CD4-positive, alpha-beta T cell treated with Interleukin-10 for 1 hour (primary cell): ENCODE results near the gene ORC2.
"Not testable (repeated sequence)": the region's sequence is repeated elsewhere in the genome, so short reads cannot be mapped to it uniquely, and the experiment has no call there.

ENCODE experiments used
- DNase-seq: peaks from one replicate; pipeline ENCODE4 v3.0.0-alpha.2; 2020

ORC2 gene

DNA sequence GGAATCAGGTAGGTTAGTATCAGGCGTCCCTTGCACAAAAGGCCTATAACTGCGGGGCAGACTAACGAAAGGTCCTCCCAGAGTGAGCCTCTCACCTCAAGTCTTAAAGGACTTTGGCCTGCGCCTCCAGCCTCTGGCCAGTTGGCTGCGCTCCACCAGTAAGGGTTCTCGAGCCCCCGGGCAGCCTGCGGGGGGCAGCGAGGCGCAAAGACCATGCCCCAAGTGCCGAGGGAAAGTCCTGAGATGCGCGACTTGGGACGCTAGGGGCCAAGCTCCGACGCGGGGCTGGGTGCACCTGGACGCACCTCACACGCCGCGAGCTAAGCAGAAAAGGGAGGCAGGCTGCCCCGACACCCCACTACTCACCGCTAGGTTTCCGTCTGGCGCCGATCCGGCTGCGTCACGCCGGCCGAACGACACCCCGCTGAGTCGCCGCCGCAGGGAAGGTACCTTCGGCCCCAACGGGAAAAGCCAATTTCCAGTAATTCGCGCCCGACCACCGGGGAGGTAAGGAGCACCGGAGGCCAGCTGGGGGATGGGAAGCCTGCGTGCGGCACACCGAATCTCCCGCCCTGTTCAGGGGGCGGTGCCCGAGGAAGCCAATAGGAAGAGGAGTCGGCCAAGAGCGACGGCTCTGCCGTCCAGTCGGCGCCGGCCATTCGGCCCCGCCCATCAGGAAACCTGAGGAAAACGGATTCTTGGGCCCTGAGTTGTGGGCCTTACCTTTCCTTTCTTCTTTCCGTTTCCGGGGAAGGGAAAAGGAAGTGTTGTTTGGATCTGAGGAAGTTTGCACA, at the start of gene ORC2:
ORC2 (minus strand) TSS at position 537 of the 794 bp plus-strand sequence. CDS start 5,537 bp downstream, outside the sequence.
- peak; percentile 95 for DNase-seq

DNA sequence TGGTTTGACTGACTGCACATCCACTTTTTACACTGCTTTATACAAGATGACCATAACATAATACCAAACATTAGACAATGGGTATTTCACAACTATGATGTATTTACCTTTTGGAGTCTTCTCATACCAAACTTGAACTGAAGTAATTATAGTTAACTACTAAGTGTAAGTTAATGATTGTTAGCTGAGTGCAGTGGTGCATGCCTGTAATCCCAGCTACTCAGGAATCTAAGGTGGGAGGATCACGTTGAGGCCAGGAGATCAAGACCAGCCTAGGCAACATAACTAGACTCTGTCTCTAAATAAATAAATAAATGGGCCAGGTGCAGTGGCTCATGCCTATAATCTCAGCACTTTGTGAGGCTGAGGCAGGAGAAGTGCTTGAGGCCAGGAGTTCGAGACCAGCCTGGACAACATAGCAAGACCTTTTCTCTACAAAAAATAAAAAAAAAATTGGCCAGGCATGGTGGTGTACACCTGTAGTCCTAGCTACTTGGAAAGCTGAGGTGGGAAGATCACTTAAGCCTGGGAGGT, 44.9 kb upstream of the ORC2 start:
- no peak for DNase-seq

DNA sequence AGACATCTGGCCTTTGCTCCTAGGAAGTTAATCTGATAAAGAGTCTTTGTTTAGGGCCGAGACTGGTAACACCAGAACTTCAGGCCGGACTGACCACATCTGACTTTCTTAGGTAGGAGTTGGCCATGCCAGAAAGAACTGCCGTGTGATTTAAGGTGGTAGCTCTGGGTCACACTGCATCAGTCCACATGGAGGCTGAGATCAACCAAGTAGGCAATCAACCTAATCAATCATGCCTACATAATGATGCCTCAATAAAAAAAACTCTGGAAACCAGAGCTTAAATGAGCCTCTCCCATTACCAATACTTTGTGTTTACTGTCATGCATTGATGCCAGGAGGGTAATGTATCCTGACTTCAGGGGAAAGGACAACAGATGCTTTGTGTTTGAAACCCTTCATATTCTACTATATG, 44.1 kb upstream of the ORC2 start:
- no peak for DNase-seq

DNA sequence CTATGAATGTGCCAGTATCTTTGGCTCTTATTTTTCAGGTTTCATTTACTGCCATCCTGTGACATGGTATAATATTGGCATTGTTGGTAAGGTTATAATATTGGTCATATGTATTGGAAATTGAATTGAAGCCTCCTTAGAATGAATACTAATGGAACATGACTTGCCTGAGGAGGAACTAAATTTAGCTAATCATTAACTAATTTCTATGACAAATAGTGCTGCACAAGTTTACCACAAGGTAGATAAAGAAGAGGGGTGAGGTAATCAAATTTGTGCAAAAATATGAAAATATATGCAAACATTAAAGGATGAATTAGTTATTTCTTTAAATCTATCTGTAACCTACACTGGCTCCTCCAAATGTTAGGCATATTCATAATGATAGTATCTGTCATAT, 43.2 kb upstream of the ORC2 start:
- no peak for DNase-seq

DNA sequence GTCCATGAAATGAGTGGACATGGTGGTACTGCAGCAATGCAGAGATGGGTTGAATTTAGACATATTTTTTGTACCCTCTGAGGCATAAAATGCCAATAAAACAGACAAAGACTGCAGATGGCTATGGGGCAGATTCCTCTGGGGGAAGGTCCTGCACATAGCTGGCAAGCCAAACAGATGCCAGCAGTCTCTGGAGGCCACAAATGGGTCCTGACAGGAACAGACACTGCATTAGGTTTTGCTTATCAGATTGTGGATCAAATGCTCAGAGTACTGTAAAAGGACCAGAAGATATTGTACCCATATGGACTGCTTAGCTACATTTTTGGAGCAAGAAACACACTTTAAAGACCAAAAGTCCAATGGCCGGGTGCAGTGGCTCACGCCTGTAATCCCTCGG, 40.9 kb upstream of the ORC2 start:
- DNase-seq, result no peak

DNA sequence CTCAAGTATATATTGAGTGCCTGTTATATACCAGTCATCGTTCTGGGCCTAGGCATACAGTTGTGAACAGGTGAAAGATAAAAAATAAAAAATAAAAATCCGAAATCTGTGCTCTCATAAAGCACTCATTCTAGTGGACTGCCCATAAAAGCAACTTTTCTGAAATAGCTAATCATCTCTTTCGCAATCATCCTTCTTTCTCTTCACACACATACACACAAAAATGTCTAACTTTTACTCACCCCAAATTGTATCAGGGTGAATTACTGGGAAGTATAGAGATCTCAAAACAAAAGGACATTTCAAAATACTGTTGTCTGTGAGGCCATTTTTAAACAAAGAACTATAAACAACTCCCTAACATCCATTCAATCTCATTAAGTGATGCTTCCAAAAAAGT, 29.6 kb upstream of the ORC2 start:
- DNase-seq, result no peak

DNA sequence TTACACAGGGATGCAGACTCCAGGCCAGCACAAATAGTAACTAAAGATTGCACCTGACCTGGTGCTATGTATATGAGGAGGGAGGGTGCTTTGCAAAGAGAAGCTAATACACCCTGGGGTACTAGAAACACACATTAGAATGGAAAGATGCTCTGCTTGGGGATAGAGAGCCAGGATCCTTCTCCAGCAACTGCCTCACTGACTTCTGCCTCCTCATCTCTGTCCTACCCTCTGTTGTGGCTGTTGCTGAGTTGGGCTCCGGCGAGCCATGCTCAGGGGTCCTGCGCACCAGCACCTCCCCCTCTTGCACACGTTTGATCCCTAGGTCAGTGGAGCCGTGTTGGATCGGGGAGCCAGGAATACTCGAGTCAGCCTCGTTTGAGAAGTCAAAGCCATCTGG, 23.7 kb upstream of the ORC2 start:
- DNase-seq, result no peak

DNA sequence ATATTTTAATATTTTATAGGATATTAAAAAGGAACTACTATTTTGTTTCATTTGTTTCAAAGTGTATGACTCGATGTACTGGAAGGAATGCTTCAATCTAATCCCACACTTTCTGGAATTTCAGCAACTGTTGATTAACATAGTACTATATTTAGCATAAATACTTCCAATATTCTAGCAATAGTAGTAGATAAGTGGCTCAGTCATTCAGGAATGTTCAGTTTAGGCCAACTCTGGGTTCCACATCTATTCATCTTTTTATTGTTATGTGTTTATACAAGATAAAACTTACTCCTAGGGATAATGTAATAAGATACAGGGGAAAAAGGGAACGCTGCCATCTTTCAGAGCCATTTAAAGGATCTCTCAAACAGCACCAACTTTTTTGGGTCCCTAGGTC, 22.3 kb upstream of the ORC2 start:
- DNase-seq, result no peak

DNA sequence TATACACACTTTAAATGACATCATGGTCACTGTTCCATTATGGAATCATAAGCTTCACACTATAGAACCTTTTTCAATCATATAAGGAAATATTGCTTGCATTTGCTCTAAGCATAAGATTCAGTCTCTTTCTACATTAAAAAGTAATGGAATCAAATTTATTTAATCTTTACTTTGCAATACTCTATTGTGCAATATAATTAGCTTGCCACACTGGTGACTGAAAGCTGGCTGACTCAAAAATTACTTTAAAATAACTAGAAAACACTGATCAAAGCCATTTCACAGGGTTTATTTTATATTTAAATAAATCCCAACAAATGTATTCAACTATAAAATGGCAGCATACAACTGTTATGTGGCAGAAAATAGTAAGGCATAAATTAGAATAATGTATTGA, 13.2 kb upstream of the ORC2 start:
- DNase-seq, result no peak

DNA sequence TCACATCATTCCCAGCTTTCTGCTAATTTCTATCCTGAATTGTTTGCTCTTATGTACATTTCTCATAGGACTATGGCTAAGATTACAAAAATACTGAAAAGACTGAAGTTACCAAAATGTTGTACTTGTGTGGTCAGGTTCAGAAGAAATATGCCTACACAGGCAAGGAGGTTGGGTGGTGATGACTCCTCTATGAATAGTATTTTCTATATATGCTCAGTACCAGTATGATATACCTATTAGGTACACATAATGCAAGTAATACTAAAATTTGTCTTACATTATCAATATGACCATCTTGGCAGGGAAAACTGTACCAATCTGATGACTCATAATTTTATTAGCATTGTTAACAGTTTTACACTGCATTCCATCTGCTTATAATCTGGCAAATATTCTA, 12.2 kb upstream of the ORC2 start:
- no peak for DNase-seq

DNA sequence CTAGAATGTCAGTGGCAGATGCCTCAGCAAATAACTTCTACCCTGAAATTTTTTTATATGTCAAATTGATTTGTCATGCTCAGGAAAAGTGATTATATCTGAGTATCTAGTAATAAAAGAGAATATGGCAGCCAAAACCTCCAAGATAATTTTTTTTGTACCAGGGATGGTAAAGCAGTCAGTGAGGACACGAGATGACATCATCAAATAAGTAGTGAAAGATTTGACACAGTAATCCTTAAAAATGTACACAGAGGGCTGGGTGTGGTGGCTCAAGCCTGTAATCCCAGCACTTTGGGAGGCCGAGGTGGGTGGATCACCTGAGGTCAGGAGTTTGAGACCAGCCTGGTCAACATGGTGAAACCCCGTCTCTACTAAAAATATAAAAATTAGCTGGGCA, 6.6 kb upstream of the ORC2 start:
- not testable (repeated sequence) for DNase-seq

DNA sequence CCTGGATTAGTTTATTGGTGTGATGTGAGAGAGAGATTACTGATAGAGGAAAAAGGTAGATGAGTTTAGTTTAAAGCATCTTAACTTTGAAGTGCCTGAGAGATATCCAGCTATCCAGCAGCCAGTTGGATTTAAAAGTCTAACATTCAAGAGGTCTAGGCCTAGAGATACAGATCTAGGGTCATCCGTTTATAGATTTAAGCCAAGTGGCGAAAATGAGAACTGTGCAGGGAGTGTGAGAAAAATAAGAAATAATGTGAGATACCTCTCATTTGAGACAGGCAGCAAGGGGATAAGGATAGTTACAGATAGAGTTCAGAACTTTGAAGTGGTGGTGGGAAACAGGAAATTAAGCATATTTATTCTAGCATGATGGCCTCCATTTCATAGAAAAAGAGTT, 5.3 kb upstream of the ORC2 start:
- DNase-seq, result no peak

DNA sequence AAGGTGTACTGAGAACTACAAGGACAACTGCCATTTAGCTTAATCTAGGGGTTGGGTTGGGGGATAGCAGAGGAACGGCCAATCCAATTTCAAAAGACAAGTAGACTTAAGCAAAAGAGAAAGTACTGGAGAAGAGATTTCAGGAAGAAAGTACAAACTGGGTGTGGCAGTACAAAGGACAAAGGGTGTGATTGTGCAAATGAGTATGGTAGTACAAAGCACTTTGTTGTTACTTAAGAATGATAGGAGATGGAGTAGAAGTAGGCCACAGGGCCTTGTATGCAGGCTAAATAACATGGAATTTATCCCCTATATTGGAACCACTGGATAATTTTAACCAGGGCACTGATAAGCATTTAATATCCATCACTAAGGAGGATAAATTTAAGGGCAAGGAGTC, 4.7 kb upstream of the ORC2 start:
- no peak for DNase-seq

DNA sequence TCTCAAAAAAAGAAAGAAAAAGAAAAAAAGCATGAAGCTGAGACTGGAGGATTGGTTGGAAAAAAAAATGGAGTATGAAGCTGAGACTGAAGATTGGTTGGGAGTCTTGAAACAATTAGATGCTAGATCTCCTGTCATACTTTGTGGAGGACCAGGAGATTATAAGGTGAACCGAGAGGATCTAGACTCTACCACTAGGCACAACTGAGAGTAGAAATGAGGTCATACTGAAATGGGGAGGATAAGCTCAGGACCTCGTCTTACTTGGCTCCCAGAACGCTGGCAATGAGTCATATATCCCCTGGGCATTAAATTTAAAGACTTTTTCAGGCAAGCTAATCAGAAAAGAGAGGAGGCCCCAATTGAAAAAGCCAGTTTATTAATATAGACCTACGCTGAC, 3.3 kb upstream of the ORC2 start:
- DNase-seq, result no peak

DNA sequence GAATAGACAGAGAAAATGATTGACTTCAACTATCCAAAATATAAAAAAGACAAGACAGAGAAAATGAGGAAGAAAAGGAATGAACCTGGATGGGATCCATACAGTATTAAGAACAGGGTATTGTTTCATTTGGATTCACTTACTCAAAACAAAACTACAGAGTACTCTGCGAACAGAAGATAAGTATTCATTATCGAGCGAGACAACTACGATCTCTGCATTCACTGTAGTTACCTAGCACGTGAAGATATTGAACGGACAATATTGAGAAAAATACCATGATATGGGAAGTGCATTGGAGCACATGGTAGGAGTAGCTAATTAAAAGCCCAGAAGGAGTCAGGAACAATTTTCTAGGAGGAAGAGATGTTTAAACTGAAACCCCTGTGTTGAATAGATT, 1.0 kb upstream of the ORC2 start:
- DNase-seq, result no peak

DNA sequence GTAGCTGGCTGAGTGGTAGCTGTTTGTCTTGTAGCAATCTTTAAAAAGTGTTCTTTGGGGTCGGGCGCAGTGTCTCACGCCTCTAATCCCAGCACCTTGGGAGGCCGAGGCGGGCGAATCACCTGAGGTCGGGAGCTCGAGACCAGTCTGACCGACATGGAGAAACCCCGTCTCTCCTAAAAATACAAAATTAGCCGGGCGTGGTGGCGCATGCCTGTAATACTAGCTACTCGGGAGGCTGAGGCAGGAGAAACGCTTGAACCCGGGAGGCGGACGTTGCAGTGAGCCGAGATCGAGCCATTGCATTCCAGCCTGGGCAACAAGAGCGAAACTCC, 425 bp upstream of the ORC2 start:
- not testable (repeated sequence) for DNase-seq

DNA sequence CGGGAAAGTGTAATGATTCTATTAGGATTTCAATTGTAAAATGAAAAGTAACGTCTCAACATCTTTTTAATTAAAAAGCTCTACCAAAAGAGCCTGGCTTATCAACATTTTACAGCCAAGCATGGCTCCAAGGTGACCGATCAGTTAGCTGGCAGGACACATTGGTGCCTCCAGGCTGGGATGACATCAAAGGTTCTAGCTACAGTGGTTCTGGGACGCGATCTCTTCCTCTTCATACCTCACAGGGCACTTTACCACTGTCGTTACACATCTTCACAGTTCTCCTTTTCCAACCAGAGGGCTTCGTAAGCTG, 693 bp downstream of the ORC2 start:
- no peak for DNase-seq

DNA sequence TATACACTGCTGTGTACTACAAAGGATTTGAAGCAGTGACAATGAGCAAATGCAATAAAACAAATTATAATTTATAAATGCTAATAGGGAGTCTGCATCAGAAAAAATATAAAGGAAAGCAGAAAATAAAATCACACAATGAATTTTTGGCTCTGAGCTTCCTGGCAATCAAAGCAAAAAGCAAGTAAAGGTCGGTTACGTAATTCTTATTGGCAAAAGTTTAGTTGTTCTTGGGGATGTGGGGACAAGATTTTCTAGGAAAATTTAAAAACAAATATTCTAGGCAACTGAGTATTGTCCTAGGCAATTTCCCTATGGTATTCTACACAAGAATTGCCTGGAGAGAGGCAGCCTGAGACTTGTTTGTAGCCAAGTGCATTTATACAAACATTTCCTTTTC, 1.8 kb downstream of the ORC2 start:
- no peak for DNase-seq

DNA sequence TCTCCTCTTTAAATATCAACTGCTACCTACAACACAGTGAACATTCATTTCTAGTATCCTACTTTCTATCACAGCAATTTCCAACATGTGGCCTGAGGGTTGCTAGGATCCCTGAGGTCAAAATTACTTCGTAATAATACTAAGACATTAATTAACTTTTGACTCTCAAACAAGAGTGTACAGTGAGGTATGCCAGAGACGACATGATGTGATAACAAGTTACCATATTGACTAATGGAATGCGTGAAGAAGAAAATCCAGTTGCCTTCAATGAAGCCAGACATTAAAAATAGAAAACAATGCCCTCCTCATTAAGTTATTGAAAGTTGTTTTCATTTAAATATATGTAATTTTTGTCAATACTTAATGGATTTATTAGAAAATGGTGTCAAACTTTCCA, 13.1 kb downstream of the ORC2 start:
- no peak for DNase-seq

DNA sequence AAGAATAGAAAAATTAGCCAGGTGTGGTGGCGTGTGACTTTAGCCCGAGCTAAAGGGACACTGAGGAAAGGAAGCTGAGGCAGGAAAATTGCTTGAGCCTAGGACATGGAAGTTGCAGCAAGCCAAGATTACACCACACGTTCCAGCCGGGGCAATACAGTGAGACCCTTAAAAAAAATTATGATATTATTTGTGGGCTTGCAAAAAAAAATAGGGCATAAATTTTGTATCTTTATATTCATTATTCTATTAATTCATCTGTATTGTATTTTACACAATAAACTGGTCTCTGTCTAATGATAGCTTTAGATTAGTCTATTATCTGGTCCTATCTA, 18.1 kb downstream of the ORC2 start:
- DNase-seq, result no peak

DNA sequence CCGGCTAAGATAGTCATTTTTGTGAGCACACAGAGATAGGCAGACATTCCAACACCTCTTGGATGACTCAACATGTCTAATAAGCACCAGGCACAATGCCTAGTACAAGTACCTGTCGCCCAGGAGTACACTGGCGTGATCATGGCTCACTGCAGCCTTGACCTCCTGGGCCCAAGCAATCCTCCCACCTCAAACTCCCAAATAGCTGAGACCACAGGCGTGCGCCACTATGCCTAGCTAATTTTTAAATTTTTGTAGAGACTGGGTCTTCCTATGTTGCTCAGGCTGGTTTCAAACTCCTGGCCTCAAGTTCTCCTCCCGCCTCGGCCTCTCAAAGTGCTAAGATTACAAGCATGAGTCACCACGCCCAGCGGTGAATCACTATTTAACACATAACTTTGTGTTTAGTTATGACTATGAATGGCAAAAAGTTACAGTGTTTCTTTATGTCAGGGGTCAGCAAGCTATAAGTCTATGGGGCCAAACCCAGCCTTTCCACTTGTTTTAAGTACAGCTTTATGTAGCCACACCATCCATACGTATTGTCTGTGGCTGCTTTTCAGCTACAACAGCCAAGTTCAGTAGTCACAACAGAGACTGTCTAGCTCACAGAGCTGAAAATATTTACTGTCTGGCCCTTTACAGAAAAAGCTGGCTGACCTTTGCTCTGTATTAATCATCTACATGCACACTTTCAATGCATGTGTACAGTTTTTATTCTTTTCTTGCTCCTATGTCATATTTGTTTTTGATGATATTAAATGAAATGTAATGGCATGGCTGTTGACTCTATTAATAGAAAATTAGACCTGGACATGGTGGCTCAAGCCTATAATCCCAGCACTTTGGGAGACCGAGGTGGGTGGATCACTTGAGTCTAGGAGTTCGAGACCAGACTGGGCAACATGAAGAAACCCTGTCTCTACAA, 18.7 kb downstream of the ORC2 start:
- DNase-seq, result no peak

DNA sequence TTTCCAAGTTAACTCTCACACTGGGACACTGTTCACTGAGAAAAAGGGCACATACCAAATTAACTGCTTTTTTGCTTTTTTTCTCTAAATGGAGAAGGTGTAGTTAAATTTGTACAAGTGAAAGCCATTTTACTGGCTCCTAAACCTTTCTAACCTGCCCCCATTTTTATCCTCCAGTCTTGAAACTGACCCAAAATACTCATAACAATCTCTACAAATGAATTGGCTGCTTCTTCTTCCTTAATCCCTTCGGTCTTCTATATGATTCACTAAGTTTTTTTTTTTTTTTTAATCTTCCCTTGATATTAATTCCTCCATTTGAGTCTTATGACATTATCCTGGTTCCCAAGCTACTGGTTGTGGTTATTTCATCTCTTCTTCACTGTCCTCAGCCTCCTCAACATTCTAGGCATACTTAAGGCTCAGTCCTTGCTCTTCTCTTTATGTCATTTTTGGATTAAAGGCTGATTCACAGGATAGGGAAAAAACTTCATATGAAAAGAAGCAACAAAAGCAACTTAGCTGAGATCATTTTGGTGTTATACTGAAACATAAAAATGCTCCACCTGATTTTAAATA, 19.8 kb downstream of the ORC2 start:
- no peak for DNase-seq

DNA sequence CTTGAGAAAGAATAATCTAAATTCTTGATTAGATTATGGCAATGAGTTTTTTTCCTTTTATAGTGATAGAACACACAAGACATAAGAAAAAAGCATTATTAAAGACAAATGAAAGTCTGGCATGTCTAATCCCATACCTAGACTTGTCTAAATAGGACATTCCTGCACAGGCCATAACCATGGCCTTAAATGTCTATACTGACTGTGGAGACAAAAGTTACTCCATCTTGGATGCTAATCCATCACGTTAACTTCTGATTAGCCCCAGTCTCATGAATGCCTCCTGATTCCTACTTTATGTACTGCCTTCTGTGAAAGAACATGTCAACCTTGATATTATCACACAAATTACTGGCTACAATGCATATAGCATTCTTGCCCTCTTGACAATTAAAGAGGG, 23.6 kb downstream of the ORC2 start:
- DNase-seq, result no peak
